LNCaP clone FGC (cell line): ENCODE data around the gene SIAH3.

Experiments used
- DNase-seq: peaks from one replicate; pipeline ENCODE4 v3.0.0-alpha.2; 2011; ENCODE audit warnings: low read depth
- H3K4me3 ChIP-seq: 2 replicates; pipeline ENCODE4 v1.5.1; 2011; ENCODE audit warnings: mild to moderate bottlenecking, low read depth, low read length, control low read depth
- TF ChIP-seq, protein P1 (sequence below): IDR thresholded peaks from 2 replicates; pipeline ENCODE4 v1.5.1; 2012; ENCODE audit warnings: mild to moderate bottlenecking; ENCODE audit not compliant: control insufficient read depth, insufficient read depth; ENCODE audit errors: extremely low read depth

SIAH3 gene

GRCh38 chr13:45779901-45780300 is 71.7 kb downstream of the SIAH3 start:
- TF ChIP-seq, protein P1, sequence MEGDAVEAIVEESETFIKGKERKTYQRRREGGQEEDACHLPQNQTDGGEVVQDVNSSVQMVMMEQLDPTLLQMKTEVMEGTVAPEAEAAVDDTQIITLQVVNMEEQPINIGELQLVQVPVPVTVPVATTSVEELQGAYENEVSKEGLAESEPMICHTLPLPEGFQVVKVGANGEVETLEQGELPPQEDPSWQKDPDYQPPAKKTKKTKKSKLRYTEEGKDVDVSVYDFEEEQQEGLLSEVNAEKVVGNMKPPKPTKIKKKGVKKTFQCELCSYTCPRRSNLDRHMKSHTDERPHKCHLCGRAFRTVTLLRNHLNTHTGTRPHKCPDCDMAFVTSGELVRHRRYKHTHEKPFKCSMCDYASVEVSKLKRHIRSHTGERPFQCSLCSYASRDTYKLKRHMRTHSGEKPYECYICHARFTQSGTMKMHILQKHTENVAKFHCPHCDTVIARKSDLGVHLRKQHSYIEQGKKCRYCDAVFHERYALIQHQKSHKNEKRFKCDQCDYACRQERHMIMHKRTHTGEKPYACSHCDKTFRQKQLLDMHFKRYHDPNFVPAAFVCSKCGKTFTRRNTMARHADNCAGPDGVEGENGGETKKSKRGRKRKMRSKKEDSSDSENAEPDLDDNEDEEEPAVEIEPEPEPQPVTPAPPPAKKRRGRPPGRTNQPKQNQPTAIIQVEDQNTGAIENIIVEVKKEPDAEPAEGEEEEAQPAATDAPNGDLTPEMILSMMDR = no peak
- no peak for DNase-seq
- no peak overlapping the region for H3K4me3 ChIP-seq

- H3K4me3 ChIP-seq = no peak overlapping the region
- DNase-seq = no peak
- TF ChIP-seq, protein P1 = no peak
Measured at GRCh38 chr13:45778882-45779281, 72.7 kb downstream of the SIAH3 start.

GRCh38 chr13:45776748-45777147 is 74.8 kb downstream of the SIAH3 start:
- DNase-seq = no peak
- H3K4me3 ChIP-seq = no peak overlapping the region
- TF ChIP-seq, protein P1 = no peak

GRCh38 chr13:45775401-45775963 is 76.1 kb downstream of the SIAH3 start:
- no peak overlapping the region for H3K4me3 ChIP-seq
- TF ChIP-seq, protein P1 = no peak
- DNase-seq = no peak

- TF ChIP-seq, protein P1 = no peak
- no peak overlapping the region for H3K4me3 ChIP-seq
- DNase-seq = no peak
Measured at GRCh38 chr13:45773944-45774343, 77.6 kb downstream of the SIAH3 start.

DNA sequence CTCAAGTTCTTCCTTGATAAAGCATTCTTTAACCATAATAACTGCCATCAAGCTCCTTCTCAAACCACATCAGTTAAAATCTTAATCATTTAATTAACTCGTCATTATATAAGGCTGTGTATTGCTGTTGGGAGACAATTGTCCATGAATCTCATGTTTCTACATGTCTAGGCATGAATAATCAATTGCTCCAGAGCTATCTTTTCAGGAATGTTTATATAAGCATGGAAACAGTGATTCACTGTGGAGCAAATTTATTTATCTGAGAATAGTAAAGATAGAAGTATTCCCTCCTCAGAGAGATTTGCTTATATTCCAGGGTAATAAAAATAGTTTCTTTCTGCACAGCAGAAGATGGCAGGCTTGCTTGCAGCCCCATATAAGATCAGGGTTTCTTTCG is 78.3 kb downstream of the SIAH3 start:
- no peak overlapping the region for H3K4me3 ChIP-seq
- TF ChIP-seq, protein P1 = no peak
- no peak for DNase-seq

GRCh38 chr13:45770886-45771285 is 80.7 kb downstream of the SIAH3 start:
- DNase-seq = no peak
- H3K4me3 ChIP-seq = no peak overlapping the region
- TF ChIP-seq, protein P1 = no peak
